Stimulated activated CD4-positive, alpha-beta T cell treated with anti-CD3 and anti-CD28 coated beads, Interleukin-12 subunit alpha, Interleukin-12 subunit beta, amount 100 ng/mL, for 24 hours (primary cell): Measurements from ENCODE around the gene CCDC47.
"Not testable (repeated sequence)": the region's sequence is repeated elsewhere in the genome, so short reads cannot be mapped to it uniquely, and the experiment has no call there.

ENCODE experiments used
- DNase-seq, 2 experiments: peaks; one replicate each; pipeline ENCODE4 v3.0.0-alpha.2; 2020; ENCODE audit warnings: low read depth in 2 of 2

CCDC47 gene, protein sequence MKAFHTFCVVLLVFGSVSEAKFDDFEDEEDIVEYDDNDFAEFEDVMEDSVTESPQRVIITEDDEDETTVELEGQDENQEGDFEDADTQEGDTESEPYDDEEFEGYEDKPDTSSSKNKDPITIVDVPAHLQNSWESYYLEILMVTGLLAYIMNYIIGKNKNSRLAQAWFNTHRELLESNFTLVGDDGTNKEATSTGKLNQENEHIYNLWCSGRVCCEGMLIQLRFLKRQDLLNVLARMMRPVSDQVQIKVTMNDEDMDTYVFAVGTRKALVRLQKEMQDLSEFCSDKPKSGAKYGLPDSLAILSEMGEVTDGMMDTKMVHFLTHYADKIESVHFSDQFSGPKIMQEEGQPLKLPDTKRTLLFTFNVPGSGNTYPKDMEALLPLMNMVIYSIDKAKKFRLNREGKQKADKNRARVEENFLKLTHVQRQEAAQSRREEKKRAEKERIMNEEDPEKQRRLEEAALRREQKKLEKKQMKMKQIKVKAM

DNA sequence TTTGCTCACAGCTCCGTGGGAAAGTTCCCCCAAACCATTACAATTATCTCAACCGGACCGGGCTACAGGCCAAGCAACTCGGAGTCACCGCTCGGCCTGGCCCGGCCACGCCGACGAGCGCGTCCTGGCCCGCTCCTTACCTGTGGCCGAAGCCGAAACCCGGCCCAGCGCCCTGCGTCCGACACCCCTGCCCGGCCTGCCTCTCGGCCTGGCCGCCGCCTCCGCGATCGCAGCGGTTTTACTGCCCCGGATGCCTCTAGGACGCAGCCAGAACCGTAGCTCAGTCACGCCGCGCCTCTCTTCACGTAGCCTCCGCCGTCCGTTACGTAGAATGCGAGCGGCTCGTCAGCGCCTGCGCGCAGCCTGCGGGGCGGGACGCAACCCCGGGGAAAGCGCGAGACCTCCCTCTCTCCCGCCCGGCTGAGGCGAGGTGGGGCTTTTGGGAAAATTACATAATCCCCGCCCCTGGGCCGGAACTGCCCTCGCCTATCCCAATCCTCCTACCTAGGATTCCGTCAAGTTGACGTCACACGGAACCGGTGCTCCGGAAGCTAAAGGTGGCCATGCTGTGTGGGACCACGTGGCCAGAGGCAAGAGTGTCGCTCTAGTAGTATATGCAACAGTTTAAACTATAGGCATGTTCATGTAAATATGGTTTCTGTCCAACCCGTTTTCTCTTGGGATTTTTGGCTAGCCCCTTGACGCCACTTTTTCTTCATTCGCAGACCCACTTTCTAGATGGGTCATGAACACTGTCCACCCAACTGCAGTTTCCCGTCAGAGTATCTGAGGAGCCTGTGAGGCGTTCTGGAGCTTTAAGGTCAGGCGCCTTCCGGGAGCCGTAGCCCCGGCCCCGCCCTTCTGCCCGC is at the start of gene CCDC47:
Gene CCDC47 (minus strand): TSS at position 326 of the 869 bp plus-strand sequence. CDS start 7,422 bp downstream, outside the sequence.
- DNase-seq, result peak; percentile 94 to 98

DNA sequence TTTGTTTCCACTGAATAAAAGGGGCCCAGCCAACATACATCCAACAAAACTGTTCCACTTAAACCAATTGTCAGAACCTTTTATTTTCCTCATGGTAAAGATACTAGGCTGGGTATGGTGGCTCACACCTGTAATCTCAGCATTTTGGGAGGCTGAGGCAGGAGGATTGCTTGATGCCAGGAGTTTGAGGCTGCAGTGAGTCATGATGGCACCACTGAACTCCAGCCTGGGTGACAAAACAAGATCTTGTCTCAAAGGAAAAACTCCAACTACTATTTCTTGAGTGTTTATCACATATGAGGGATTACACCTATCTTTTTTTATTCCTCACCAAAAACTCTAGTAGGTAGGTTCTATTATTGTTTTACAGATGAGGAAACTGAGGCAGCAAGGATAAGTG is 49.1 kb upstream of the CCDC47 start:
- no peak for DNase-seq

DNA sequence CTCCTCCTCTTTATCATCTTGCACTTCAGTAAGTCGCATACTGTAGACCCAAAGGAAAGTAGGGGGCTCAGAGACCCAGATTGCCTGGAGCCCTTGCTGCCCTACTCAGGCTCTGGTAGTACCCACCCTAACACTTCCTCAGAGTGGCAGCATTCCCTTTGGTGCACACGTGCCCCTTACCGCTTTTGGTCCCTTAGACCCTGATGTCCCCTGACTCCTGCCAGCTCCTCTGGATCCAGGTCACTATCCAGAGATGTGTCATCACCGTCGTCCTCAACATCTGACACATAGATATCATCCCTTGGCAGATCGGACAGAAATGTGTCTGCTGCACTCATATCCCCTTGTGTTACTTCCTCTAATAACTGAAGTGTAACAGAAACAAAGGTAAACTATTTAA is 48.4 kb upstream of the CCDC47 start:
- DNase-seq, result no peak

DNA sequence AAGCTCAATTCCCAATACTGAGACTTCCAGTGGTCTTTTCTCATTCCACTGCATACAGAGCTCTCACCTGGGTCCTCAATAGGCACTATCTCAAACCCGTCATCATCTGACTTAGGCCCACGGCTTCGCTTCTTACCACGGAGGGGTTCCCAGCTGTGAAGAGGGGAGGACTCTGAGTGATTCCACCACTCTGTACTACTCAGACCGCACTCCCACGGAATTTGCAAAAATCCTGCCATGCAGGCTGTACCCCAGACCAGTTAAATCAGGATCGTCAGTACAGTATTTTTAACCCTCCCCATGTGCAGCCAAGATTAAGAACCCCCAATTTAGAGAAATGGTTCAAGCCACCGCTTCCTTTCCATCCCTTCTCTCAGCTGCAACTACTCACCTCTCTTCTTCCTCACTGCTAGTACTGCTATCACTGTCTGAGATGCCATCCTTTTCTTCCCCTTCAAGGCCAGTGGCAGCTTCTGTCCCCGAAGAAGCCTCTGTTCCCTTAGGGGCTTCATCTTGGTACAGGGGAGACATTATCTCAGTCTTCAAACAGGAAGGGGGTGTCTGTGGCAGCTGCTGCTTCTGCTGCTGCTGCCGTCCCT is 47.7 kb upstream of the CCDC47 start:
- no peak for DNase-seq

DNA sequence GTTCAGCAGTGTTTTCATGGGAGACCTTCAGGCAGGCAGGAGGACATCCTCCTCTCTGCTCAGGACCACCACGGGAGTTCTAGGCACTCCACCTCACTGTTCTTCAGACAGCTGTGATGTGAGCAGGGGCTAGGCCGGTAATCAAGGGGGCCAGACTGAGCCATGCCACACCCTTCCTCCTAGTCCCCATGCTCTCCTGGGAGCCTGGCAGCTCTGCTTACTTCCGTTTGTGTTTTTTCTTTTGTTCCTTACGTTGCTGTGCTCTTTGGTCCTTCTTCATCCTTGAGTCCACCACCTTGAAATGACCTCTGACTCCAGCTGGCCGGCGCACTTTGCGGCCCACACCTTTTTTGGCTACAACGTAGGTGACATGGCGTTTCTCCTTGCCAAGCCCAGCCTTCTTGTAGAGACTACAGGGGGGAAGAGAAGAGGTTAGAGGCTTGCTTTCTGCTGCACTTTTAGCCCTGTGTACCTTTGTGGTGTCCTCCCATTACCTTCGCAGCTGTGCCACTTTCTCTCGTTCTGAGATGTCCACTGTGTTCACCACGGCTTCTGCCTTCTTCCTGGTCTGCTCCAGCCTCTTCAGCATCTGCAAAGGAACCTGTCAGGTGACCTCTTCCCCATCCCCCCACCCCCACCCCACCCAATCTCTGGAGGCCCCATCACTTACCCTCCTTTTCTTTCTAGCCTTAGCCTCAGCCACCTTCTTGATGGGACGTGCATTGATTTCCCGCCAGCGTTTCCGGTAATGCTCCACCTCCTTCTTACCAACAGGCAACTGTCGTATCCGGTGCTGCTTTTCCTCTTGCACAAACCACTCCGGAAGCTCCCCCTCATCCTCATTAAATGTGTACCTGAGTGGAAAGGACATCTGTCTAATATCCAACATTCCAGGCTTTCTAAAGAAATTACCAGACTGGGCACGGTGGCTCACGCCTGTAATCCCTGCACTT is 46.5 kb upstream of the CCDC47 start:
- DNase-seq, result no peak

DNA sequence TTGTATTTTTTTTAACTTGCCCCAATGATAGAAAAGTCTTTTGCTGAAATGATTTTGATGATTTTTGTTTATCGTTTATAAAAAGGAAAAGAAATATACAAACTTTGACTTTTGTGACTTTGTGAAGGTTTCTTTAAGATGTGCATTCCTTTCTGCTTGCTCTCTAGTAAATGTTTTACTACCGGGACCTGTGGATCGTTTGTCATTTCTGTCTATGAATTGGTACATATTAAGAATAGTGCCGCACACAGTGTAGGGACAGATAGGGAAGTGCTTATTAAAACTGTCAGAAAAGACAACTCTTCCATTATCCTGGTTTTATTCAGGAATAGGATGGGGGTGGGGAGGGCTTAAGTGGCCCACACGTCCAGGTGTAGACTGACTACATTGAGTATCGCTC is 45.7 kb upstream of the CCDC47 start:
- no peak for DNase-seq

DNA sequence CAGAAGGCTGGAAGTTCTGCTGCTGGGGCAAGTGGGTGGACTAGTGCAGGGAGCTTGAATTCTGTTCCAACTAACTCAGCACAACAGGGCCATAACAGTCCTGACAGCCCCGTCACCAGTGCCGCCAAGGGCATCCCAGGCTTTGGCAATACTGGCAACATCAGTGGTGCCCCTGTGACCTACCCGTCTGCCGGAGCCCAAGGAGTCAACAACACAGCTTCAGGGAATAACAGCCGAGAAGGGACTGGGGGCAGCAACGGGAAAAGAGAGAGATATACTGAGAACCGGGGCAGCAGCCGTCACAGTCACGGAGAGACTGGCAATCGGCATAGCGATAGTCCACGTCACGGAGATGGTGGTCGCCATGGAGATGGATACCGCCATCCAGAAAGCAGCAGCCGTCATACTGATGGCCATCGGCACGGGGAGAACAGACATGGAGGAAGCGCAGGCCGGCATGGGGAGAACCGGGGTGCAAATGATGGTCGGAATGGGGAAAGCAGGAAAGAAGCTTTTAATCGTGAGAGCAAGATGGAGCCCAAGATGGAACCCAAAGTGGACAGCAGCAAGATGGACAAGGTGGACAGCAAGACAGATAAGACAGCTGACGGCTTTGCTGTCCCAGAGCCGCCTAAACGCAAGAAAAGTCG is 44.5 kb upstream of the CCDC47 start:
- DNase-seq, result no peak

DNA sequence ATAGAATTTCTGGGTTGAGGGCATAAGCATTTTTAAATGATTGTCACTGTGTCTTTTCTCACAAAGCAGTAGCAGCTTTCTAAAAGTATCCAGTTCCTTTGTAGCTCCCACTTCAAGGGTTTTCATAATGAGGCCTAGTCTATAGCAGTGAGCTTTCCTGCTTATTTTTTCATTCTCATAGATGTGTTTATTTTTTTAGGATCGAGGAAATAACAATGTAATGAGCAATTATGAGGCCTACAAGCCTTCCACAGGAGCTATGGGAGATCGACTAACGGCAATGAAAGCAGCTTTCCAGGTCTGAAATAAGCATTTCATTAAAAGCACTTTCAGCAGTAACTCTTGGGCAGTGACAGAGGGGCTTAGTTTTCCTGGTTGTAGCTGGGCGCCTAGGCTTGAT is 43.3 kb upstream of the CCDC47 start:
- no peak for DNase-seq

DNA sequence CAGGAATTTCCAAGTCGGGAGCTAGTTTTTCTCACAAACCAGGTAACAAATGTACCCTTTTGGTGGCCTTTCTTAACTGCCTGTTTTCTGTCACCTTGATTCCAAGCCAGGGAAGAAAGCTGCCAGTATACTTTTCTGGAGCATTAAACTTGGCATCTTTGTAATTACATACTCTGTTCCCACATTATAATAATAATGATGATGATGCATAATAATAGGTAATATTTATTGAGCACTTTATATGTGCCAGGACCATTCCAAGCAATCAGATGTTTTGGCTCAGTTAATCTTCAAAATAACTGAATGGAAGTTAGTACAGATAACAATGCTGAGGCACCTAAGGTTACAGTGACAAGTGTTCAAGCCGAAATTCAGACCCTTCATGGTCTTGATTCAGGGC is 42.7 kb upstream of the CCDC47 start:
- DNase-seq, result no peak

DNA sequence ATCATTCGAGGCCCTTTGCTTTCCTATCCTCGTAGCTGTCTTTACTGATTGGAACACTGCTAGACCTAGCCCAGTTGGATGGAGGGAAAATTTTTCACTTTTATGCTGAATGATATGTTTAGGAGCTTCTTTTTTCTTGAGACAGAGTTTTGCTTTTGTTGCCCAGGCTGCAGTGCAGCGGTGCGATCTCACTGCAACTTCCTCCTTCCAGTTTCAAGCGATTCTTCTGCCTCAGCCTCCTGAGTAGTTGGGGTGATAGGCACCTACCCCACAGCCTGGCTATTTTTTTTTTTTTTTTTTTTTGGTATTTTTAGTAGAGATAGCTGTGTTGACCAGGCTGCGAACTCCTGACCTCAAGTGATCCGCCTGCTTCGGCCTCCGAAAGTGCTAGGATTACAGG is 36.6 kb upstream of the CCDC47 start:
- DNase-seq, result no peak

DNA sequence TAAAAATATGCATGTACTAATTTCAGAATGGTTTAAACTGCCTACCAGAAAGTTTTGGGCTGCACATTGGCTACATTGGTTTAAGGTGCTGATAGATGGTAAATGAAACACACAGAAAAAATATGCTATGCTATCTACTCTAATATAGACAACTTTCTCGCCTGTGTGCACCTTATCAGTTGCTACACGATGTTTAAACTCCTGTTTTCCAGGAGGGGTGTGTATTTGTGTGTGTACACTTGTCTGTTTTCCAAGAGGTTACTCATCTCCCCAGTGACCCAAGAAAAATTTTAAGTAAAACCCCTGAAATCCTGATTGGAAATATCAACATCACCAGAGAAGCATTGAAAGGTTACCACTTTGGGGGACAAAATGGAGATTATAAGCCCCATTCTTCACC is 32.2 kb upstream of the CCDC47 start:
- no peak for DNase-seq

DNA sequence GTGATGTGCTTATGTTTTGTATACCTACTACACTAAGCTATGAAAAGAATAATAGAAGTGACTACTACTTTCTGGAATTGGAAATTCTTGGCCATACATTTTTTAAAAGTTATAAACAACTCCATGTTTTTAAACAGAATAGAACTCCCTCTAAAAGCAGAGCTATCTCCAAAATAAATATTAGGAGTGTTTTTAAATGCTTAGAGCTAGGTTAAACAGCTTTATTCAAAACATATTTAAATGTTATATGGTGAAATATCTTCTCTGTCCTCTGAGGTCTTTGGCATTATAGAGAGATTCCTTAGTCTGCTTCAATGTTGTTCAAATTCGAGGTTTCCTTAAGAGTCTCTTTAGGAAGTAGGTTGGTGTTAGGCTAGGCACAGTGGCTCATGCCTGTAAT is 30.9 kb upstream of the CCDC47 start:
- DNase-seq, result no peak

DNA sequence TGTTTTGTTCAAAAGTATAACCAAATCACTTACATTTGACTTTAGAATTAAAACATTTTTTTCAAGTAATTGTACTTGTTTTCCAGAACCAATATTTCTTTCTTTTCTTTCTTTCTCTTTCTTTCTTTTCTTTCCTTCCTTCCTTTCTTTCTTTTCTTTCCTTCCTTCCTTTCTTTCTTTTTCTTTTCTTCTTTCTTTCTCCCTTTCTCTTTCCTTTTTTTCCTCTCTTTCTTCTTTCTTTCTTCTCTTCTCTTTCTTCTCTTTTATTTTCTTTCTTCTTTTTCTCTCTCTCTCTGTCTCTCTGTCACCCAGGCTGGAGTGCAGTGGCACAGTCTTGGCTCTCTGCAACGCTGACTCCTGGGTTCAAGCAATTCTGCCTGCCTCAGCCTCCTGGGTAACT is 27.4 kb upstream of the CCDC47 start:
- DNase-seq, result no peak

DNA sequence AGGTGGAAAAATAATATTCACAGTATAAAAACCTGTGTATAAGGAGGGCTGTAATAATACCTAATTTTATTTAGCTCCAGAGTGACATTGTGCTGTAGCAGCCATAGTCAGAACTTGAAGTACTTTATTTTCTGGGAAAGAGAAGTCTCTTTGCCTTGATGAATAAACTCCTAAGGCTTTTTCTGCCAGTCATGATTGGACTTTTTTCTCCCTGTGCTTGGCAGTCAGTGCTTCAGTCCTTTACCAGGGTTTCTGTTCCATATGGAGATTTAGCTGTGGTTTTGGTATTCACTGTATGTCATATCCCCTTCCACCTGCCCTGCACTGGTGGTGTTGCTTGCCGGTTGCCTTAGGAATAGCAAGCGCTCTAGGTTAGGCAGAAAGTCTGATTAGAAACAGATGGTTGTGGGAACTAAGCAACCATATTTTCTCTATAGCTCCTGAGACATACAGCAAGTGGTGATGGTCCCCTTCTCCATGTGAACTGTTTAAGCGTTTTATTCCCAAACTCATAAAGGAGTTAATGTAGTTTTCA is 25.2 kb upstream of the CCDC47 start:
- DNase-seq, result no peak

DNA sequence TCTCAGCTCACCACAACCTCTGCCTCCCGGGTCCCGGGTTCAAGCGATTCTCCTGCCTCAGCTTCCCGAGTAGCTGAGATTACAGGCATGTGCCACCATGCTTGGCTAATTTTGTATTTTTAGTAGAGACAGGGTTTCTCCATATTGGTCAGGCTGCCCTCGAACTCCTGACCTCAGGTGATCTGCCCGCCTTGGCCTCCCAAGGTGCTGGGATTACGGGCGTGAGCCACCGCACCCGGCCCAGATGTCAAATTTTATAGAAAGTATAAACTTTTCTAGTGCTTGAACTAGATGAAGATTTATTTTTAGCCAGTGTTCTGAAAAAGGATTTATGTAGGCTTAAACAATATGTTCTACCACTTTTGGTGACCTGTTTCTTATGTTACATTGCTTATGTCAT is 23.0 kb upstream of the CCDC47 start:
- DNase-seq, result not testable (repeated sequence)

DNA sequence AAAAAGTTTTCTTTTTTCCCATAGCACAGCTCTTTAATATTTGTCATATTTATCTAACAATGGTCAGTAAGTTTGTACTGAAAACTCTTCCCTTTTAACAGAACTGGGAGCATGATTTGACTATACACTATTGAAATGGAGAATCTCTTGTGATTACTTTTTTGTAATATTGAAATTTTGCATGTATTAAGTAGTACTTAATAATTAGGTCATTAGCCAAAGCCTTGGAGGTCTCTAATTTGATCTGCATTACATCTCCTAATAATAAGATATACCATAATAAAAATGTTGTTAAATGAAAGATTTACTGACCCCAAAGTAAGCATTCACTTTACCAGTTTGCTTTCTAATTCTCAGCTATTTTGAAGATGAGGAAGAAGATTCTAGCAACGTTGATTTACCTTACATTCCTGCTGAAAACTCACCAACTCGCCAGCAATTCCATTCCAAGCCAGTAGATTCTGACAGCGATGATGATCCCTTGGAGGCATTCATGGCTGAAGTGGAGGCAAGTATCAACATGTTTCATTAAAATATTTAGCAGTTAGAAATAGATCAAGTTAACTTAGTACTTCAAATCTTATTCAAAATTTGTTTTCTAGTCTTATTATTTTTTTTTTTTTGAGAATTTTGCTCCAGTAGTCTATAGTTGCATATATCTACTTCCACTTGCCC is 18.8 kb upstream of the CCDC47 start:
- no peak for DNase-seq

DNA sequence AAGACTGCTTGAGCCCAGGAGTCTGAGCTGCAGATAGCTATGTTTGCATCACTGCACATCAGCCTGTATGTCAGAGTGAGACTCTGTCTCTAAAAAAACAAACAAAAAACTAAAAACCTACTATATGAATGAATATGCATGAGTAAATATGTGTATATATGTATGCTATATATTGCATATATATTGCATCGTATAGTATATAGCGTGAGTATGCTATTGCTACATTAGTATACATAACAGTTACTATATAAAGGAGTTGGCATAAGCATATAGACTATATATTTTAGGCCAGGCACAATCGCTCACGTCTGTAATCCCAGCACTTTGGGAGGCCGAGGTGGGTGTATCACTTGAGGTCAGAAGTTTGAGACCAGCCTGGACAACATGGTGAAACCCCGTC is 16.7 kb upstream of the CCDC47 start:
- no peak for DNase-seq

DNA sequence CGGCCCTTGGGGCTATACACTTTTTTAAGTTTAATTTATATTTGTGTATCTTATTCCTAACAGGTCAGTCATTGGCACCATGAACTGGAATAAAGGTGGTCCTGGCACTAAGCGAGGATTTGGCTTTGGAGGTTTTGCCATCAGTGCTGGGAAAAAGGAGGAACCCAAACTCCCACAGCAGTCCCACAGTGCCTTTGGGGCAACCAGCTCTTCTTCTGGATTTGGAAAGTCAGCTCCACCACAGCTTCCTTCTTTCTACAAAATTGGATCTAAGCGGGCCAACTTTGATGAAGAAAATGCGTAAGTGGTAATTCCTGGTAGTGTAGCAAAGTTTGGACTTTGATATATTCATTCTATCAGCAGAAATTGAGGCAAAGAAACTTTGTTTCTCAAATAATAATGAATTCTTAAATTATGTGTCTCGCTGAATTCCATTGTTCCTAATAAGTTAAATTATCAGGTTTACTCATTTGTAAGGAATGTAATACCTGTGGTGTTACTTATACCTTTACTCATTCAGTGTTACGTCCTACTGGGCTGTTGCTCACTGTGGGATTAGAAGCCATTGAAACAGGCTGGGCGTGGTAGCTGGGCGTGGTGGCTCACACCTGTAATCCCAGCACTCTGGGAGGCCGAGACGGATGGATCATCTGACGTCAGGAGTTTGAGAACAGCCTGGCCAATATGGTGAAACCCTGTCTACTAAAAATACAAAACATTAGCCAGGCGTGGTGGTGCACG is 13.7 kb upstream of the CCDC47 start:
- no peak for DNase-seq

DNA sequence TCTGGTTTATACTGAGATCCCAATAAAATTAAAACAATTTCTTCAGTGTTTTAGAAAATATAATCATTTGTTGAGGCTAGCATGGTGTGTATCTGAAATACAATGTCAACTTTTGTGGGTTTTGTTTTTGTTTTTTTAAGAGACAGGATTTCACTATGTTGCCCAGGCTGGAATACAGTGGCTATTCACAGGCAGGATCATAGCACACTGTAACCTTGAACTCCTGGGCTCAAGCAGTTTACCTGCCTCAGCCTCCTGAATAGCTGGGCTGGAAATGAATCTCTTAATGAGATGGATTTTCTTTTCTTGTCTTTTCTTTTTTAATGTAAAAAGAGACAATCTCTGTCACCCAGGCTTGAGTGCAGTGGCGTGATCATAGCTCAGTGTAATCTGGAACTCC is 12.7 kb upstream of the CCDC47 start:
- DNase-seq, result no peak
